MCF 10A (cell line): Measurements from ENCODE around the gene RAD51B. TPM values are rescaled to one million over a fixed set of nuclear protein-coding genes. Genes with fewer than 3 reads are reported as not detected.

Experiments used
- BruUV-seq: library from RNA; stranded (reverse); fragments of 400-500 nt; replicated peaks from 2 replicates; lab custom pipeline; 2021; lab: Mats Ljungman, UMichigan
- CTCF ChIA-PET: fragments of 300-600 bp; sonication (Branson Sonifier 250); formaldehyde crosslinking; extraction: SDS; loops from one replicate; lab custom pipeline; 2021; ENCODE audit warnings: antibody characterized with exemption, inconsistent platforms; lab: Yijun Ruan, JAX
- POLR2A ChIA-PET: fragments of 300-600, 350-650 bp; sonication (Branson Sonifier 250); formaldehyde crosslinking; extraction: SDS; loops from one replicate; lab custom pipeline; 2020; ENCODE audit warnings: antibody characterized with exemption, inconsistent platforms; lab: Yijun Ruan, JAX
- DNase-seq: peaks from one replicate; pipeline ENCODE4 v3.0.0-alpha.2; 2018; ENCODE audit not compliant: unreplicated experiment
- H3K27ac Mint-ChIP-seq: one replicate; pipeline ENCODE4 v1.8.0; 2022; ENCODE audit warnings: mild to moderate bottlenecking, low read depth, mixed read lengths; ENCODE audit not compliant: unreplicated experiment
- H3K27me3 Mint-ChIP-seq: one replicate; pipeline ENCODE4 v1.8.0; 2022; ENCODE audit warnings: mixed read lengths; ENCODE audit not compliant: insufficient read depth, unreplicated experiment
- H3K36me3 Mint-ChIP-seq: one replicate; pipeline ENCODE4 v1.8.0; 2022; ENCODE audit warnings: mild to moderate bottlenecking, moderate library complexity, mixed read lengths; ENCODE audit not compliant: insufficient read depth, unreplicated experiment
- H3K4me1 Mint-ChIP-seq: one replicate; pipeline ENCODE4 v1.8.0; 2022; ENCODE audit warnings: mixed read lengths; ENCODE audit not compliant: insufficient read depth, unreplicated experiment
- H3K4me3 Mint-ChIP-seq: one replicate; pipeline ENCODE4 v1.8.0; 2022; ENCODE audit warnings: mild to moderate bottlenecking, moderate library complexity, mixed read lengths; ENCODE audit not compliant: unreplicated experiment
- H3K9me3 Mint-ChIP-seq: one replicate; pipeline ENCODE4 v1.8.0; 2022; ENCODE audit warnings: mixed read lengths; ENCODE audit not compliant: unreplicated experiment
- CTCF ChIP-seq: fragments of 200-600 bp; IDR thresholded peaks from one replicate; pipeline ENCODE4 v1.8.0; 2022; ENCODE audit warnings: antibody characterized with exemption, mild to moderate bottlenecking; ENCODE audit not compliant: unreplicated experiment
- intact Hi-C: fragments of 100-400 bp; cut with micrococcal nuclease; formaldehyde crosslinking; loops from 2 replicates; pipeline ENCODE4 v1.14.1; 2022
- total RNA-seq: library from RNA; stranded (reverse); gene quantifications from 2 replicates; pipeline ENCODE4 v1.2.3, GENCODE V29; 2022

Gene RAD51B
- total RNA-seq, 1 experiment from 2014 or later: 14.6 TPM

- peaks cover 15% of the 10 kb centered on the region for H3K4me1 Mint-ChIP-seq
- H3K4me3 Mint-ChIP-seq: no peak overlapping the region
- POLR2A ChIA-PET: interaction anchor here (0.6 to 1.3 kb wide), 3 partner anchors 15 to 709 kb away, joined by 3 to 5 read pairs (median 4); no protein-coding TSS in a partner anchor
- H3K27ac Mint-ChIP-seq: no peak overlapping the region
- DNase-seq: peak; percentile 41
- CTCF ChIA-PET: no interaction called here
- H3K9me3 Mint-ChIP-seq: peaks cover 11% of the 10 kb centered on the region
- H3K36me3 Mint-ChIP-seq: no peaks in the 10 kb centered on the region
- intact Hi-C loops: no loop called here
- H3K27me3 Mint-ChIP-seq: no peaks in the 10 kb centered on the region
- TF ChIP-seq CTCF: peak; percentile 20
- no TSS peak for BruUV-seq
Measured at GRCh38 chr14:68718023-68718990, 898.7 kb downstream of the RAD51B start.

- Mint-ChIP-seq H3K27ac (peak overlapping the region; percentile 2), H3K36me3 (no peaks in the 10 kb centered on the region), H3K4me3 (no peak overlapping the region), H3K27me3 (no peaks in the 10 kb centered on the region), H3K9me3 (peaks cover 11% of the 10 kb centered on the region), H3K4me1 (peaks cover 18% of the 10 kb centered on the region)
- BruUV-seq: no TSS peak
- no peak for DNase-seq
- POLR2A ChIA-PET: interaction anchor here (0.6 to 1.7 kb wide), 8 partner anchors 9 to 73 kb away, joined by 3 to 4 read pairs (median 3); partner anchors contain the start of gene ZFP36L1
- intact Hi-C loops: no loop called here
- CTCF ChIA-PET: interaction anchor here (0.7 kb wide), 3 partner anchors 31 to 206 kb away, joined by 3 read pairs; no protein-coding TSS in a partner anchor
- TF ChIP-seq CTCF: no peak
Measured at GRCh38 chr14:68719634-68720384, 900.2 kb downstream of the RAD51B start.

GRCh38 chr14:68722186-68722585 lies 902.6 kb downstream of the RAD51B start:
- DNase-seq: no peak
- no TSS peak for BruUV-seq
- H3K4me1 Mint-ChIP-seq: peaks cover 12% of the 10 kb centered on the region
- intact Hi-C loops: no loop called here
- ChIA-PET CTCF (no interaction called here), POLR2A (no interaction called here)
- H3K36me3 Mint-ChIP-seq: no peaks in the 10 kb centered on the region
- H3K27ac Mint-ChIP-seq: no peak overlapping the region
- H3K9me3 Mint-ChIP-seq: peaks cover 11% of the 10 kb centered on the region
- no peak overlapping the region for H3K4me3 Mint-ChIP-seq
- no peaks in the 10 kb centered on the region for H3K27me3 Mint-ChIP-seq
- no peak for TF ChIP-seq CTCF
